Esophagus squamous epithelium (tissue), 4 donors: ENCODE data around the gene MPG.

ENCODE experiments used
- CTCF ChIP-seq, 6 experiments: fragments of 450-650 bp in 4 of 6; fragments of 200-600 bp in 2 of 6; sonication (generic) in 2 of 6; IDR thresholded peaks; one replicate each; pipeline ENCODE4 v1.5.1; 2016 to 2019; ENCODE audit warnings: antibody characterized with exemption in 6 of 6, mild to moderate bottlenecking in 4 of 6, moderate library complexity in 4 of 6
- POLR2A ChIP-seq, 4 donors: fragments of 450-650 bp; IDR thresholded peaks; one replicate each; pipeline ENCODE4 v1.6.1; 2017; ENCODE audit warnings: antibody characterized with exemption in 4 of 4, mild to moderate bottlenecking in 4 of 4, moderate library complexity in 3 of 4

- no peak for TF ChIP-seq CTCF (IDR thresholded peaks at IDR 0.05)
- TF ChIP-seq POLR2A (IDR thresholded peaks at IDR 0.05) = no peak
These were observed 41.3 kb downstream of the MPG start for GRCh38 chr16:119295-119694.
